A172 (cell line): ENCODE data around the gene PRRC2B. TPM values are rescaled to one million over a fixed set of nuclear protein-coding genes. Genes with fewer than 3 reads are reported as not detected.

Source experiments
- DNase-seq: peaks from one replicate; pipeline ENCODE4 v3.0.0-alpha.2; 2015; ENCODE audit warnings: low spot score
- total RNA-seq: library from RNA; depleted of rRNA; stranded (reverse); fragments of >200 nt; shearing (Covaris generic); gene quantifications from 2 replicates; pipeline ENCODE4 v1.2.3, GENCODE V29; 2014

Gene PRRC2B
- total RNA-seq, 1 experiment from 2014 or later, result 49.1 TPM

GRCh38 chr9:131516100-131516499 is 122.2 kb downstream of the PRRC2B start:
- DNase-seq, result no peak

GRCh38 chr9:131516930-131517329 is 123.0 kb downstream of the PRRC2B start:
- no peak for DNase-seq

GRCh38 chr9:131517761-131518190 is 123.9 kb downstream of the PRRC2B start:
- DNase-seq, result no peak

GRCh38 chr9:131518553-131518952 is 124.7 kb downstream of the PRRC2B start:
- DNase-seq, result no peak

- no peak for DNase-seq
Measured at GRCh38 chr9:131520503-131520902, 126.6 kb downstream of the PRRC2B start.

- DNase-seq, result no peak
Measured at GRCh38 chr9:131521203-131521602, 127.3 kb downstream of the PRRC2B start.

- DNase-seq, result no peak
Measured at GRCh38 chr9:131521822-131522221, 127.9 kb downstream of the PRRC2B start.

- DNase-seq, result no peak
Measured at GRCh38 chr9:131522257-131523085, 128.6 kb downstream of the PRRC2B start.

GRCh38 chr9:131523086-131523388 is 129.2 kb downstream of the PRRC2B start:
- DNase-seq, result no peak

- no peak for DNase-seq
Measured at GRCh38 chr9:131523451-131524435, 129.9 kb downstream of the PRRC2B start.

GRCh38 chr9:131524665-131525315 is 130.9 kb downstream of the PRRC2B start:
- no peak for DNase-seq

- no peak for DNase-seq
Measured at GRCh38 chr9:131525643-131526565, 132.0 kb downstream of the PRRC2B start.

- DNase-seq, result no peak
Measured at GRCh38 chr9:131528186-131528585, 134.3 kb downstream of the PRRC2B start.

GRCh38 chr9:131528886-131529505 is 135.1 kb downstream of the PRRC2B start:
- DNase-seq, result no peak

GRCh38 chr9:131529597-131530545 is 136.0 kb downstream of the PRRC2B start:
- no peak for DNase-seq

GRCh38 chr9:131530546-131530919 is 136.6 kb downstream of the PRRC2B start:
- no peak for DNase-seq

GRCh38 chr9:131530920-131531832 is 137.3 kb downstream of the PRRC2B start, which contains the start of gene UCK1:
Gene UCK1 (minus strand): TSS chr9:131531263. CDS start chr9:131531174, 89 bp downstream.
- DNase-seq, result peak; percentile 51

GRCh38 chr9:131534721-131535237 is 140.9 kb downstream of the PRRC2B start:
- DNase-seq, result no peak
